CD8-positive, alpha-beta memory T cell (primary cell): ENCODE measurements around the gene LYPLA2. TPM values are rescaled to one million over a fixed set of nuclear protein-coding genes. Genes with fewer than 3 reads are reported as not detected.

ENCODE experiments used
- CTCF ChIA-PET: fragments of 350-600 bp; sonication (Branson Sonifier 250); formaldehyde crosslinking; loops from one replicate; lab custom pipeline; 2021; ENCODE audit warnings: antibody characterized with exemption; lab: Charles Lee
- POLR2A ChIA-PET: fragments of 350-600 bp; sonication (Branson Sonifier 250); formaldehyde crosslinking; loops from one replicate; lab custom pipeline; 2021; ENCODE audit warnings: antibody characterized with exemption; lab: Charles Lee
- DNase-seq, 5 donors: peaks; one replicate each; pipeline versions ENCODE4 v3.0.0 to v3.0.0-alpha.2; 2020 to 2022; ENCODE audit warnings: mixed read lengths in 1 of 5
- H3K27ac ChIP-seq: one replicate; pipeline ENCODE4 v1.7.0; 2013; ENCODE audit warnings: low read depth, mild to moderate bottlenecking, low read length, moderate library complexity
- H3K27me3 ChIP-seq: 2 replicates; pipeline ENCODE4 v1.7.0; 2013; ENCODE audit warnings: low read length, mild to moderate bottlenecking; ENCODE audit not compliant: insufficient read depth, poor library complexity, severe bottlenecking
- H3K36me3 ChIP-seq: 2 replicates; pipeline ENCODE4 v1.7.0; 2013; ENCODE audit warnings: mild to moderate bottlenecking, low read length, moderate library complexity; ENCODE audit not compliant: insufficient read depth
- H3K4me1 ChIP-seq: 2 replicates; pipeline ENCODE4 v1.7.0; 2013; ENCODE audit warnings: mild to moderate bottlenecking, low read length, moderate library complexity; ENCODE audit not compliant: insufficient read depth
- H3K4me3 ChIP-seq: 2 replicates; pipeline ENCODE4 v1.7.0; 2013; ENCODE audit warnings: mild to moderate bottlenecking, low read length
- H3K9me3 ChIP-seq: 2 replicates; pipeline ENCODE4 v1.7.0; 2013; ENCODE audit warnings: mild to moderate bottlenecking, low read length
- H3K27ac Mint-ChIP-seq, 8 donors: one replicate each; pipeline ENCODE4 v1.8.0; 2020 to 2021; ENCODE audit warnings: mixed read lengths in 8 of 8, mild to moderate bottlenecking in 6 of 8, inconsistent platforms in 3 of 8, moderate library complexity in 3 of 8
- H3K27me3 Mint-ChIP-seq, 2 donors: one replicate each; pipeline ENCODE4 v1.8.0; 2020 to 2021; ENCODE audit warnings: mixed read lengths in 2 of 2, mild to moderate bottlenecking in 1 of 2, moderate library complexity in 1 of 2
- H3K36me3 Mint-ChIP-seq, 3 donors: one replicate each; pipeline ENCODE4 v1.8.0; 2020 to 2021; ENCODE audit warnings: mixed read lengths in 3 of 3, inconsistent platforms in 1 of 3, mild to moderate bottlenecking in 1 of 3
- H3K4me1 Mint-ChIP-seq, 3 donors: one replicate each; pipeline ENCODE4 v1.8.0; 2020 to 2021; ENCODE audit warnings: mixed read lengths in 3 of 3, inconsistent platforms in 1 of 3, mild to moderate bottlenecking in 1 of 3
- H3K4me3 Mint-ChIP-seq, 7 donors: one replicate each; pipeline ENCODE4 v1.8.0; 2020 to 2021; ENCODE audit warnings: mixed read lengths in 7 of 7, mild to moderate bottlenecking in 6 of 7, moderate library complexity in 4 of 7, inconsistent platforms in 2 of 7
- H3K9me3 Mint-ChIP-seq, 5 donors: one replicate each; pipeline ENCODE4 v1.8.0; 2020 to 2022; ENCODE audit warnings: mixed read lengths in 5 of 5, mild to moderate bottlenecking in 3 of 5, moderate library complexity in 2 of 5, inconsistent platforms in 1 of 5
- polyA plus RNA-seq: library from polyadenylated mRNA; unstranded; fragments of 300-500 nt; fragmentation: Illumina TruSeq; gene quantifications from one replicate; pipeline ENCODE4 v1.2.3, GENCODE V29; 2021
- total RNA-seq, 2 experiments: library from RNA; stranded (reverse); gene quantifications; one replicate each; pipeline ENCODE4 v1.2.3, GENCODE V29; 2021

LYPLA2 gene
- total and polyA plus RNA-seq, 3 experiments from 2014 or later: 99.9 to 109 (median 100) TPM

DNA sequence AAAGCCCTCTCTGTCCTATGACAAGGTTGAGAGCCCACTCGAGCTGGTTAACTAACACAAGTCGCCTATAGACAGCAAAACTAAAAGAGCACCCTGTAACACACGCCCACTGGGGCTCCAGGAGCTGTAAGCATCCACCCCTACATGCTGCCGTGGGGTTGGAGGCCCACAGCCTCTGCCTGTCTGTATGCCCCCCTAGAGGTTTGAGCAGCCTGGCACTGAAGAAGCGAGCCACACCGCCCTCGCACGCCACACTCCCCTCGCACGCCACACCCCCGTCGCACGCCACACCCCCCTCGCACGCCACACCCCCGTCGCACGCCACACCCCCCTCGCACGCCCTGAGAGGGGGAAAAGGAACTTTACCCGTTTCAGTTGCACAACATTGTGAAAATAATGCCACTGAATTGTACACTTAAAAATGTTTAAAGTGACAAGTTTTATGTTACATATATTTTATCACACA is 47.5 kb downstream of the LYPLA2 start:
- Histone ChIP-seq H3K4me3 (peak overlapping the region; percentile 56), H3K27me3 (no peaks in the 10 kb centered on the region), H3K36me3 (no peaks in the 10 kb centered on the region), H3K9me3 (no peaks in the 10 kb centered on the region), H3K27ac (no peak overlapping the region), H3K4me1 (peaks cover 8% of the 10 kb centered on the region)
- peaks cover 3 to 8% of the 10 kb centered on the region in 2 donors for H3K27me3 Mint-ChIP-seq
- peak overlapping the region; percentile 39 to 90 (median 82) for H3K4me3 Mint-ChIP-seq
- H3K27ac Mint-ChIP-seq: peak overlapping the region in 7 of 8 donors; percentile 0 to 96 (median 79)
- ChIA-PET POLR2A (interaction anchor here (0.6 kb wide), 1 partner anchor 35 kb away, joined by 3 read pairs; no protein-coding TSS in a partner anchor), CTCF (interaction anchor here (0.8 to 1.5 kb wide), 2 partner anchors 13 to 217 kb away, joined by 3 to 4 read pairs; partner anchors contain the start of gene HMGCL)
- peaks cover 11 to 13% (median 12%) of the 10 kb centered on the region in 3 donors for H3K4me1 Mint-ChIP-seq
- no peaks in the 10 kb centered on the region for H3K36me3 Mint-ChIP-seq
- H3K9me3 Mint-ChIP-seq: no peaks in the 10 kb centered on the region
- peak; percentile 68 to 88 (median 72) for DNase-seq

DNA sequence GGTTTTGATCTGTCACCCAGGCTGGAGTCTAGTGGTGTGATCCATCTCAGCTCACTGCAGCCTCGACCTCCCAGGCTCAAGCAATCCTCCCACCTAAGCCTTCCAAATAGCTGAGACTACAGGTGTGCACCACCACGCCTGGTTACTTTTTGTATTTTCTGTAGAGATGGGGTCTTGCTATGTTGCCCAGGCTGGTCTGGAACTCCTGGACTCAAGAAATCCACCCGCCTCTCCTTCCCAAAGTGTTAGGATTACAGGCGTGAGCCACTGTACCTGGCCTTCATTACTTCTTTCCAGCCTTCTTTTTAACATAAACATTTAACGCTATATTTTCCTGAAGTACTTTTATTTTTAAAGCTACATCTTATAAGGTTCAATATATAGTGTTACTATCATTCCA is 52.7 kb downstream of the LYPLA2 start:
- no peaks in the 10 kb centered on the region for H3K27me3 Mint-ChIP-seq
- H3K9me3 Mint-ChIP-seq: no peaks in the 10 kb centered on the region

More for the DNA sequence above, 52.7 kb downstream of the LYPLA2 start:
- Histone ChIP-seq H3K9me3 (no peaks in the 10 kb centered on the region), H3K27me3 (no peaks in the 10 kb centered on the region), H3K4me3 (no peak overlapping the region), H3K27ac (no peak overlapping the region), H3K4me1 (no peaks in the 10 kb centered on the region), H3K36me3 (peaks cover 21% of the 10 kb centered on the region)
- DNase-seq: no peak
- CTCF ChIA-PET: interaction anchor here (0.9 kb wide), 1 partner anchor 34 kb away, joined by 5 read pairs; no protein-coding TSS in a partner anchor
- H3K4me1 Mint-ChIP-seq: peaks cover under 1% of the 10 kb centered on the region in 3 donors
- POLR2A ChIA-PET: no interaction called here
- H3K4me3 Mint-ChIP-seq: no peak overlapping the region
- peaks cover 22 to 36% (median 25%) of the 10 kb centered on the region in 3 donors for H3K36me3 Mint-ChIP-seq
- no peak overlapping the region for H3K27ac Mint-ChIP-seq

Other genes with a start within 250 kb of the LYPLA2 start
- gene ID3, start 231.6 kb upstream of the LYPLA2 start, total RNA-seq: 10 to 100 TPM; 18.4 to 19.3 TPM
- gene ID3, start 231.6 kb upstream of the LYPLA2 start, polyA plus RNA-seq: 4.7 TPM
- gene RPL11, start 99.3 kb upstream of the LYPLA2 start, total RNA-seq: 1,000 to 10,000 TPM; 1,242 to 1,292 TPM
- gene RPL11, start 99.3 kb upstream of the LYPLA2 start, polyA plus RNA-seq: 1,119 TPM
- gene ELOA, start 47.7 kb upstream of the LYPLA2 start, total RNA-seq: 10 to 100 TPM; 64.1 to 69.0 TPM
- 32.3 TPM for gene ELOA, start 47.7 kb upstream of the LYPLA2 start, polyA plus RNA-seq
- 100 to 1,000 TPM; 105 TPM for gene PITHD1, start 12.7 kb upstream of the LYPLA2 start, total RNA-seq
- 68.5 TPM for gene PITHD1, start 12.7 kb upstream of the LYPLA2 start, polyA plus RNA-seq
- 10 to 100 TPM; 50.5 to 55.3 TPM for gene GALE, start 9.6 kb downstream of the LYPLA2 start, total RNA-seq
- 17.2 TPM for gene GALE, start 9.6 kb downstream of the LYPLA2 start, polyA plus RNA-seq
- gene HMGCL, start 34.3 kb downstream of the LYPLA2 start, total RNA-seq: 10 to 100 TPM; 24.7 to 25.3 TPM
- 28.0 TPM for gene HMGCL, start 34.3 kb downstream of the LYPLA2 start, polyA plus RNA-seq
- 10 to 100 TPM; 14.1 to 15.7 TPM for gene FUCA1, start 77.1 kb downstream of the LYPLA2 start, total RNA-seq
- gene FUCA1, start 77.1 kb downstream of the LYPLA2 start, polyA plus RNA-seq: 17.2 TPM
- gene CNR2, start 122.2 kb downstream of the LYPLA2 start, total RNA-seq: under 1 TPM; 0.18 to 0.20 TPM
- 5.3 TPM for gene CNR2, start 122.2 kb downstream of the LYPLA2 start, polyA plus RNA-seq
- 100 to 1,000 TPM; 149 to 157 TPM for gene PNRC2, start 168.7 kb downstream of the LYPLA2 start, total RNA-seq
- 123 TPM for gene PNRC2, start 168.7 kb downstream of the LYPLA2 start, polyA plus RNA-seq
- 100 to 1,000 TPM; 190 to 199 TPM for gene SRSF10, start 189.2 kb downstream of the LYPLA2 start, total RNA-seq
- 111 TPM for gene SRSF10, start 189.2 kb downstream of the LYPLA2 start, polyA plus RNA-seq